ENCODE data around the gene COPE.

Gene COPE

DNA sequence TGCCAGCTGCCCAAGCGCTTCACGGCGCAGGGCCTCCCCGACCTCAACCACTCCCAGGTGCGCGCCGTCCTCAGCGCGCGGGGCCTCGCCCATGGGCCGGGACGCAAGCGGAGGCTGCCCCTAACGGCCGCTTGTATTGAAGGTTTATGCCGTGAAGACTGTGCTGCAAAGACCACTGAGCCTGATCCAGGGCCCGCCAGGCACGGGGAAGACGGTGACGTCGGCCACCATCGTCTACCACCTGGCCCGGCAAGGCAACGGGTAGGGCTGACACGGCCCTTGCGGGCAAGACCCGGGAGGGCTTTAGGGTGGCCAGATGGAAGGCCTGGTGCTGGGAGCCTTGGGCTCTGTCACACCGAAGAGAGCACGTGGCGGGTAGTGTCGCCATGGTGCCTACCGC is 64.2 kb downstream of the COPE start:
- Histone ChIP-seq H3K4me3 (ENCODE audit: low read depth, low read length) (no peak overlapping the region), H3K27me3 (ENCODE audit: control insufficient read depth, insufficient read depth, low read length) (no peaks in the 10 kb centered on the region), H3K27ac (ENCODE audit: low read depth, low read length) (no peak overlapping the region), H3K36me3 (ENCODE audit: control insufficient read depth, insufficient read depth, low read length) (peaks cover 98% of the 10 kb centered on the region), H3K9me3 (ENCODE audit: control insufficient read depth, insufficient read depth, low read length) (no peaks in the 10 kb centered on the region), H3K9ac (ENCODE audit: low read depth, low read length) (no peak overlapping the region), H3K4me1 (ENCODE audit: control insufficient read depth, insufficient read depth, low read length) (no peaks in the 10 kb centered on the region)

DNA sequence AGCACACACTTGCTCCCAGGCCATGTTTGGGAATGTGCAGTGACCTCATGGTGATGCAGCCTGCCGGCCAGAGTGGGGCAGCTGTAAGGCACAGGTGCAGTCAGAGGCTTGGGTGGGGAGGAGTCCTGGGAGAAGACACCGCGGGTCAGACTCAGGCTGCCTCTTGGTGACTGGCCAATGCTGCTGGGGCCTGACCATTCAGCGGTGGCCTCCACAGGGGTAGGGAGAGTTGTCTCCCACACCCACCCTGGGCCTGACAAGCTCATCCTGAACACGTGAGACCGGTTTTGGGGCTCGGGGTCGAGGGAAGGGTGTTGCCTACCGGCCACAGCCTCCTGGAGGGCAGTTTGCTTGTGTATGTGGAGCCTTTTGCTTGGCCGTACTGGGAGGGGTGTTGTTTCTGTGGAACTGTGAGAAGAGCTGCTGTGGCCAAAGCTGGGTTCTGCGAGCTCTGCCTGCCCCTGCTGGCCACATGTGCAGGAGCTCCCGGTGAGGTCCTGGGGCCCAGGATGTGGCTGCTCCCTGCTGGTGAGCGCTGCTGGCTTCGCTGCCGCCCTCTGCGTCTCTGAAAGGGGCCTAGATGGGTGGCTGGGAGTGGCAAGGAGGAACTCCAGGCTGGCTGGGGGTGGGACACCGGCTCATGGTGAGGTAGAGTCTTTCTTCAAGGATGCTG is 65.3 kb downstream of the COPE start:
- H3K27ac ChIP-seq (ENCODE audit: low read depth, low read length) = no peak overlapping the region
- no peak overlapping the region for H3K4me3 ChIP-seq (ENCODE audit: low read depth, low read length)
- H3K9ac ChIP-seq (ENCODE audit: low read depth, low read length) = no peak overlapping the region
- no peaks in the 10 kb centered on the region for H3K27me3 ChIP-seq (ENCODE audit: control insufficient read depth, insufficient read depth, low read length)
- H3K4me1 ChIP-seq (ENCODE audit: control insufficient read depth, insufficient read depth, low read length) = no peaks in the 10 kb centered on the region
- peaks cover 98% of the 10 kb centered on the region for H3K36me3 ChIP-seq (ENCODE audit: control insufficient read depth, insufficient read depth, low read length)
- H3K9me3 ChIP-seq (ENCODE audit: control insufficient read depth, insufficient read depth, low read length) = no peaks in the 10 kb centered on the region

GRCh38 chr19:18852648-18853047 is 66.5 kb downstream of the COPE start:
- H3K4me3 ChIP-seq (ENCODE audit: low read depth, low read length) = no peak overlapping the region
- H3K9ac ChIP-seq (ENCODE audit: low read depth, low read length) = no peak overlapping the region
- peaks cover 98% of the 10 kb centered on the region for H3K36me3 ChIP-seq (ENCODE audit: control insufficient read depth, insufficient read depth, low read length)
- H3K27me3 ChIP-seq (ENCODE audit: control insufficient read depth, insufficient read depth, low read length) = no peaks in the 10 kb centered on the region
- no peak overlapping the region for H3K27ac ChIP-seq (ENCODE audit: low read depth, low read length)
- no peaks in the 10 kb centered on the region for H3K4me1 ChIP-seq (ENCODE audit: control insufficient read depth, insufficient read depth, low read length)
- H3K9me3 ChIP-seq (ENCODE audit: control insufficient read depth, insufficient read depth, low read length) = no peaks in the 10 kb centered on the region

DNA sequence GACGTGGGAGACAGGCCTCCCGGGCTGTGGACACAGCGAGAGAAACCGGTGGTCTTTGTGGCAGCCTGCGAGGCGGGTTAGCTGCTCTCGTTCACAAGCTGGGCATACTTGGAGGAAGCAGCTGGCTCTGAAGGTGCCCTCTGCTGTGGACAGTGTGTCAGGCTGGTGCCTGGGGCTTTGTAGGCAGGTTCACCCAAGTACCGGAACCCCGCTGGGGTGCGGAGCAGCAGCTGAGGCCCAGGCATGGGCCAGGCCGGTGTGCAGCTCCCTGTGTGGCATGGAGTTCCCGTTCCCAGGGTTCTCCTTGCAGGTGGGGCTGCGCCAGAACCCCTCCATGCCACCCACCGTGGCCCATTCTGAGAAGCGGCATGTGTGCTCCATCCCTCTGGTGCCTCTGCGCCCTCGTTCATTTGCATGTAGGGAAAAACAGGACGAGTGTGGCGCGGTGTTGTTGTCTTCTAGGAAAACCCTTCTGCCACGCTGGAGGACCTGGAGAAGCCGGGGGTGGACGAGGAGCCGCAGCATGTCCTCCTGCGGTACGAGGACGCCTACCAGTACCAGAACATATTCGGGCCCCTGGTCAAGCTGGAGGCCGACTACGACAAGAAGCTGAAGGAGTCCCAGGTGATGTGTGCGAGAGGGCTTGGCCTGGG is 67.4 kb downstream of the COPE start:
- no peaks in the 10 kb centered on the region for H3K9me3 ChIP-seq (ENCODE audit: control insufficient read depth, insufficient read depth, low read length)
- no peak overlapping the region for H3K27ac ChIP-seq (ENCODE audit: low read depth, low read length)
- no peak overlapping the region for H3K4me3 ChIP-seq (ENCODE audit: low read depth, low read length)
- H3K9ac ChIP-seq (ENCODE audit: low read depth, low read length) = no peak overlapping the region
- peaks cover 91% of the 10 kb centered on the region for H3K36me3 ChIP-seq (ENCODE audit: control insufficient read depth, insufficient read depth, low read length)
- H3K27me3 ChIP-seq (ENCODE audit: control insufficient read depth, insufficient read depth, low read length) = no peaks in the 10 kb centered on the region
- H3K4me1 ChIP-seq (ENCODE audit: control insufficient read depth, insufficient read depth, low read length) = no peaks in the 10 kb centered on the region

DNA sequence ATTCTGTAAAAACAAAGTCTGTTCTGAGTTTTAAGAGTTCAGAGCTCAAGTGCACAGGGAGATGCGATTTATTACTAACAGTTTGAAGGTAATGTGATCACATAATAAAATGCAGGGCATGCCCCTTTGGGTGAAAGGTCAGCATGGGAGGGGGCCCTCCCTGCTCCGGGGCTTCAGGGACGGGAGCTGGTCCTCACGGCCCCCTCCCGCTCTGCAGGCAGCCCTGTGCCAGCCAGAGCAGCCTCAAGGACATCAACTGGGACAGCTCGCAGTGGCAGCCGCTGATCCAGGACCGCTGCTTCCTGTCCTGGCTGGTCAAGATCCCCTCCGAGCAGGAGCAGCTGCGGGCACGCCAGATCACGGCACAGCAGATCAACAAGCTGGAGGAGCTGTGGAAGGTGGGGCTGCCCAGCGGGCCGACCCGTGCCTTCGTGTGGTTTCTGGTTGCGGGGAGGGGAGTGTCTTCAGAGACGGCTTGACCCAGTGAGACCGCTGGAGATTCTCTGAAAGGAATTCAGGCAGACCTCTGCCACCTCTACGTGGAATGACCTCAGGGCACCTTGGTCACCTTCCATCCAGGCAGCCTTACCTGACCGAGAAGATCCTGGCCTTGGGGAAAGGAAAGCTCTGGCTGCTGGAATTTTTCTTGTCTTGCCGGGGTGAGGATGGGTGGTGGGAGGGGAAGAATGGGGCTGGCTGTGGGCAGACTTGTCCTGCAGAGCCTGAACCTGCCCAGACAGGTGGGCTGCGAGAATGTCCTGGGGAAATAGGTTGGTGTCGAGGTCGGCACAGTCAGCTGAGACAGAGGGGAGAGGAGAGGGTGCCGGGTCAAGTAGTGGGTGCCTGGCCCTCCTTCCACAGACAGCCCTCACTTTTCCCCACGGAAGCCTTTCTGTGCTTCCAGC is 68.5 kb downstream of the COPE start:
- Histone ChIP-seq H3K9me3 (ENCODE audit: control insufficient read depth, insufficient read depth, low read length) (no peaks in the 10 kb centered on the region), H3K9ac (ENCODE audit: low read depth, low read length) (no peak overlapping the region), H3K4me1 (ENCODE audit: control insufficient read depth, insufficient read depth, low read length) (no peaks in the 10 kb centered on the region), H3K27me3 (ENCODE audit: control insufficient read depth, insufficient read depth, low read length) (no peaks in the 10 kb centered on the region), H3K4me3 (ENCODE audit: low read depth, low read length) (no peak overlapping the region), H3K27ac (ENCODE audit: low read depth, low read length) (no peak overlapping the region), H3K36me3 (ENCODE audit: control insufficient read depth, insufficient read depth, low read length) (peaks cover 85% of the 10 kb centered on the region)

GRCh38 chr19:18849838-18850400 is 69.3 kb downstream of the COPE start:
- Histone ChIP-seq H3K27ac (ENCODE audit: low read depth, low read length) (no peak overlapping the region), H3K4me1 (ENCODE audit: control insufficient read depth, insufficient read depth, low read length) (no peaks in the 10 kb centered on the region), H3K9me3 (ENCODE audit: control insufficient read depth, insufficient read depth, low read length) (no peaks in the 10 kb centered on the region), H3K36me3 (ENCODE audit: control insufficient read depth, insufficient read depth, low read length) (peaks cover 78% of the 10 kb centered on the region), H3K4me3 (ENCODE audit: low read depth, low read length) (no peak overlapping the region), H3K9ac (ENCODE audit: low read depth, low read length) (no peak overlapping the region), H3K27me3 (ENCODE audit: control insufficient read depth, insufficient read depth, low read length) (no peaks in the 10 kb centered on the region)
